Neural cell (in vitro differentiated cells): ENCODE data around the gene MACIR. TPM values are rescaled to one million over a fixed set of nuclear protein-coding genes. Genes with fewer than 3 reads are reported as not detected.

Experiments
- H2AFZ ChIP-seq: fragments of 200-600, 300-800 bp; sonication (generic), shearing (Covaris generic); 2 replicates; pipeline ENCODE4 v1.6.0; 2014; ENCODE audit warnings: low read depth, mild to moderate bottlenecking, antibody characterized with exemption, low read length, moderate library complexity
- H3F3A ChIP-seq: fragments of 200-600 bp; shearing (Covaris generic); 2 replicates; pipeline ENCODE4 v1.6.1; 2016; ENCODE audit warnings: mild to moderate bottlenecking, moderate library complexity, mixed read lengths, antibody characterized with exemption, low read length; ENCODE audit not compliant: insufficient read depth, poor library complexity, severe bottlenecking
- H3K27ac ChIP-seq: fragments of 200-600, 300-800 bp; sonication (generic), shearing (Covaris generic); 2 replicates; pipeline ENCODE4 v1.5.1; 2014; ENCODE audit warnings: mild to moderate bottlenecking, low read length, moderate library complexity
- H3K27me3 ChIP-seq: fragments of 300-800, 200-600 bp; sonication (generic), shearing (Covaris generic); 2 replicates; pipeline ENCODE4 v1.6.0; 2014; ENCODE audit warnings: mild to moderate bottlenecking, low read depth, low read length, moderate library complexity; ENCODE audit not compliant: insufficient read depth
- H3K36me3 ChIP-seq: fragments of 300-800, 200-600 bp; sonication (generic), shearing (Covaris generic); 2 replicates; pipeline ENCODE4 v1.5.1; 2014; ENCODE audit warnings: mild to moderate bottlenecking, antibody characterized with exemption, low read length, moderate library complexity; ENCODE audit not compliant: insufficient read depth
- H3K4me2 ChIP-seq: fragments of 300-800, 200-600 bp; sonication (generic), shearing (Covaris generic); 2 replicates; pipeline ENCODE4 v1.6.0; 2014; ENCODE audit warnings: mild to moderate bottlenecking, low read length
- H3K4me3 ChIP-seq: fragments of 300-800, 200-600 bp; sonication (generic), shearing (Covaris generic); 2 replicates; pipeline ENCODE4 v1.5.1; 2014; ENCODE audit warnings: mild to moderate bottlenecking, low read length, moderate library complexity
- H3K79me2 ChIP-seq: fragments of 200-600 bp; shearing (Covaris generic); replicated peaks from 2 replicates; pipeline ENCODE4 v1.6.0; 2014; ENCODE audit warnings: mild to moderate bottlenecking, low read length, moderate library complexity; ENCODE audit not compliant: insufficient read depth
- H3K9ac ChIP-seq: fragments of 300-800, 200-600 bp; sonication (generic), shearing (Covaris generic); 2 replicates; pipeline ENCODE4 v1.6.1; 2016; ENCODE audit warnings: mild to moderate bottlenecking, low read length, mixed read lengths
- H3K9me2 ChIP-seq: fragments of 200-600 bp; shearing (Covaris generic); 2 replicates; pipeline ENCODE4 v1.6.1; 2016; ENCODE audit warnings: mild to moderate bottlenecking, low read length, mixed read lengths; ENCODE audit not compliant: insufficient read depth
- H3K9me3 ChIP-seq: fragments of 200-600, 300-800 bp; sonication (generic), shearing (Covaris generic); 2 replicates; pipeline ENCODE4 v1.6.1; 2016; ENCODE audit warnings: mild to moderate bottlenecking, mixed run types, low read length, moderate library complexity, mixed read lengths
- H4K20me1 ChIP-seq: fragments of 200-600 bp; shearing (Covaris generic); 2 replicates; pipeline ENCODE4 v1.6.1; 2016; ENCODE audit warnings: mild to moderate bottlenecking, mixed run types; ENCODE audit not compliant: insufficient read depth
- EP300 ChIP-seq: fragments of 450-650 bp; conservative IDR thresholded peaks from 2 replicates; pipeline ENCODE4 v1.6.1; 2014; ENCODE audit warnings: antibody characterized with exemption, mild to moderate bottlenecking, moderate library complexity; ENCODE audit not compliant: poor library complexity, severe bottlenecking
- EZH2 ChIP-seq: fragments of 200-600, 300-800 bp; shearing (Covaris generic), sonication (generic); IDR thresholded peaks from 2 replicates; pipeline ENCODE4 v1.6.1; 2014; ENCODE audit warnings: antibody characterized with exemption, low read length, borderline replicate concordance, mild to moderate bottlenecking; ENCODE audit not compliant: insufficient read depth, poor library complexity, severe bottlenecking
- MXI1 ChIP-seq: fragments of 450-650 bp; conservative IDR thresholded peaks from 2 replicates; pipeline ENCODE4 v1.6.1; 2014; ENCODE audit warnings: antibody characterized with exemption, mild to moderate bottlenecking; ENCODE audit not compliant: poor library complexity, severe bottlenecking
- POLR2AphosphoS5 ChIP-seq: IDR thresholded peaks from 2 replicates; pipeline ENCODE4 v1.6.1; 2012
- RAD21 ChIP-seq: fragments of 450-650 bp; conservative IDR thresholded peaks from 2 replicates; pipeline ENCODE4 v1.6.1; 2014; ENCODE audit warnings: antibody characterized with exemption, mild to moderate bottlenecking, moderate library complexity
- SMC3 ChIP-seq: fragments of 450-650 bp; conservative IDR thresholded peaks from 2 replicates; pipeline ENCODE4 v1.6.1; 2014; ENCODE audit warnings: antibody characterized with exemption, mild to moderate bottlenecking, moderate library complexity; ENCODE audit not compliant: poor library complexity
- TAF1 ChIP-seq: IDR thresholded peaks from 2 replicates; pipeline ENCODE4 v1.6.1; 2012; ENCODE audit warnings: low read depth
- polyA plus RNA-seq: library from polyadenylated mRNA; depleted of rRNA; stranded (reverse); fragments of >200 nt; gene quantifications from 2 replicates; pipeline ENCODE4 v1.2.3, GENCODE V29; 2014
- TF ChIP-seq, protein P1 (sequence below): IDR thresholded peaks from 2 replicates; pipeline ENCODE4 v1.6.1; 2012; ENCODE audit warnings: borderline replicate concordance
- TF ChIP-seq, protein P2 (sequence below): fragments of 450-650 bp; IDR thresholded peaks from 2 replicates; pipeline ENCODE4 v1.5.1; 2014; ENCODE audit warnings: antibody characterized with exemption, mild to moderate bottlenecking, moderate library complexity; ENCODE audit not compliant: poor library complexity, severe bottlenecking

The MACIR gene
- polyA plus RNA-seq, 1 donor from 2014 or later = 34.8 TPM

DNA sequence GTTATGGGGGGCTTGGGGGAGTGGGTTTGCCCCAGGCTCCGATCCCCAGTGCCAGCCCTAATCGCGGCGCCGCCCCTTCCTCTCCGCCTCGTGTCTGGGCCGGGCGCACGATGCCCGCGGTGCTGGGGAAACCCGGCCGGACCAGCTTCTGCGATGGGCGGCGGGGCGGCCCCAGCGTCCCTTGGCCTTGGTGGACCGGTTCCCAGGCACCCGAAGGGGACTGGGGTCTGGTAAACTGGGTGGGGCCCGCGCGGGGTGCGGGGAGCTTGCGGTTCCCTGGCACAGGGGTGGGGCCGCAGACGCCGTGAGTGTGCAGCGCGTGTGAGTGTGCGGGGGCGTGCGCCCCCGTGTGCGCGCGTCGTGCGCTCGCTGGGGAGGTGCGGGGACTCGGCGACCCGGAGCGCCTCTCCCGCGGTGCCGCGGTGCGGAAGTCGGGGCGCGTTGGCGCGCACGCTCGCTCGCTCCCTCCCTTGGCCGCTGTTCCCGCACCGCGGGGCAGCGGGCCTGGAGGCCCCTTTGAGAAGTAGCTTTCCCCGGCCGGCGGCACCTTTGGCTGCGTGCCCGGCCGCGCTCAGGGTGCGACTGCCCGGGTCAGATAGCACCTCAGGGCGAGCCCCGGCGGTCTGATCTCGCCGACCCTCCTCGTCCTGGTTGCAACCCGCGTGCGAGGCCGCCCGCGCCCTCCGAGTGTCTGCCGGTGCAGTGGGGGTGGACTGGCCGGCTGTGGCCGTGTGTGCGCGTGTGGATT, 568 bp downstream of the MACIR start:
- no peaks in the 10 kb centered on the region for H3K9me3 ChIP-seq
- peak overlapping the region; percentile 85 for H3K4me2 ChIP-seq
- peak overlapping the region; percentile 90 for H3K27ac ChIP-seq
- no peaks in the 10 kb centered on the region for H3K36me3 ChIP-seq
- no peaks in the 10 kb centered on the region for H4K20me1 ChIP-seq
- H3K9ac ChIP-seq = peak overlapping the region; percentile 93
- peak; percentile 87 for TF ChIP-seq MXI1
- no peak for TF ChIP-seq RAD21
- TF ChIP-seq, protein P1, sequence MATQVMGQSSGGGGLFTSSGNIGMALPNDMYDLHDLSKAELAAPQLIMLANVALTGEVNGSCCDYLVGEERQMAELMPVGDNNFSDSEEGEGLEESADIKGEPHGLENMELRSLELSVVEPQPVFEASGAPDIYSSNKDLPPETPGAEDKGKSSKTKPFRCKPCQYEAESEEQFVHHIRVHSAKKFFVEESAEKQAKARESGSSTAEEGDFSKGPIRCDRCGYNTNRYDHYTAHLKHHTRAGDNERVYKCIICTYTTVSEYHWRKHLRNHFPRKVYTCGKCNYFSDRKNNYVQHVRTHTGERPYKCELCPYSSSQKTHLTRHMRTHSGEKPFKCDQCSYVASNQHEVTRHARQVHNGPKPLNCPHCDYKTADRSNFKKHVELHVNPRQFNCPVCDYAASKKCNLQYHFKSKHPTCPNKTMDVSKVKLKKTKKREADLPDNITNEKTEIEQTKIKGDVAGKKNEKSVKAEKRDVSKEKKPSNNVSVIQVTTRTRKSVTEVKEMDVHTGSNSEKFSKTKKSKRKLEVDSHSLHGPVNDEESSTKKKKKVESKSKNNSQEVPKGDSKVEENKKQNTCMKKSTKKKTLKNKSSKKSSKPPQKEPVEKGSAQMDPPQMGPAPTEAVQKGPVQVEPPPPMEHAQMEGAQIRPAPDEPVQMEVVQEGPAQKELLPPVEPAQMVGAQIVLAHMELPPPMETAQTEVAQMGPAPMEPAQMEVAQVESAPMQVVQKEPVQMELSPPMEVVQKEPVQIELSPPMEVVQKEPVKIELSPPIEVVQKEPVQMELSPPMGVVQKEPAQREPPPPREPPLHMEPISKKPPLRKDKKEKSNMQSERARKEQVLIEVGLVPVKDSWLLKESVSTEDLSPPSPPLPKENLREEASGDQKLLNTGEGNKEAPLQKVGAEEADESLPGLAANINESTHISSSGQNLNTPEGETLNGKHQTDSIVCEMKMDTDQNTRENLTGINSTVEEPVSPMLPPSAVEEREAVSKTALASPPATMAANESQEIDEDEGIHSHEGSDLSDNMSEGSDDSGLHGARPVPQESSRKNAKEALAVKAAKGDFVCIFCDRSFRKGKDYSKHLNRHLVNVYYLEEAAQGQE = peak; percentile 59
- TF ChIP-seq SMC3 = peak; percentile 39
- no peak for TF ChIP-seq EZH2
- TF ChIP-seq TAF1 = peak; percentile 22
- TF ChIP-seq POLR2AphosphoS5 = peak; percentile 17
- peaks cover 42% of the 10 kb centered on the region for H3K79me2 ChIP-seq
- H2AFZ ChIP-seq = peak overlapping the region; percentile 65
- H3F3A ChIP-seq = no peaks in the 10 kb centered on the region
- H3K27me3 ChIP-seq = no peaks in the 10 kb centered on the region
- H3K4me3 ChIP-seq = peak overlapping the region; percentile 91
- no peaks in the 10 kb centered on the region for H3K9me2 ChIP-seq

- no peaks in the 10 kb centered on the region for H3K36me3 ChIP-seq
- H3K9ac ChIP-seq = peak overlapping the region; percentile 93
- peak overlapping the region; percentile 90 for H3K27ac ChIP-seq
- peak overlapping the region; percentile 59 for H2AFZ ChIP-seq
- no peaks in the 10 kb centered on the region for H4K20me1 ChIP-seq
- peaks cover 49% of the 10 kb centered on the region for H3K79me2 ChIP-seq
- no peaks in the 10 kb centered on the region for H3F3A ChIP-seq
- H3K27me3 ChIP-seq = no peaks in the 10 kb centered on the region
- H3K4me3 ChIP-seq = peak overlapping the region; percentile 91
- H3K9me2 ChIP-seq = no peaks in the 10 kb centered on the region
- peak overlapping the region; percentile 85 for H3K4me2 ChIP-seq
- TF ChIP-seq EP300 (no peak), RAD21 (peak; percentile 39), SMC3 (peak; percentile 37), POLR2AphosphoS5 (no peak), TAF1 (no peak)
- TF ChIP-seq, protein P2, sequence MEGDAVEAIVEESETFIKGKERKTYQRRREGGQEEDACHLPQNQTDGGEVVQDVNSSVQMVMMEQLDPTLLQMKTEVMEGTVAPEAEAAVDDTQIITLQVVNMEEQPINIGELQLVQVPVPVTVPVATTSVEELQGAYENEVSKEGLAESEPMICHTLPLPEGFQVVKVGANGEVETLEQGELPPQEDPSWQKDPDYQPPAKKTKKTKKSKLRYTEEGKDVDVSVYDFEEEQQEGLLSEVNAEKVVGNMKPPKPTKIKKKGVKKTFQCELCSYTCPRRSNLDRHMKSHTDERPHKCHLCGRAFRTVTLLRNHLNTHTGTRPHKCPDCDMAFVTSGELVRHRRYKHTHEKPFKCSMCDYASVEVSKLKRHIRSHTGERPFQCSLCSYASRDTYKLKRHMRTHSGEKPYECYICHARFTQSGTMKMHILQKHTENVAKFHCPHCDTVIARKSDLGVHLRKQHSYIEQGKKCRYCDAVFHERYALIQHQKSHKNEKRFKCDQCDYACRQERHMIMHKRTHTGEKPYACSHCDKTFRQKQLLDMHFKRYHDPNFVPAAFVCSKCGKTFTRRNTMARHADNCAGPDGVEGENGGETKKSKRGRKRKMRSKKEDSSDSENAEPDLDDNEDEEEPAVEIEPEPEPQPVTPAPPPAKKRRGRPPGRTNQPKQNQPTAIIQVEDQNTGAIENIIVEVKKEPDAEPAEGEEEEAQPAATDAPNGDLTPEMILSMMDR = no peak
- H3K9me3 ChIP-seq = no peaks in the 10 kb centered on the region
These were observed 1.3 kb downstream of the MACIR start for GRCh38 chr5:103259705-103260355.
